ENCODE results near the gene SMIM22.

GRCh38 chr16:4787627-4788482, 7.3 kb upstream of the SMIM22 start, which contains the start of gene SEPTIN12:
- TF ChIP-seq EZH2 (IDR thresholded peaks at IDR 0.05): no peak
- no peak for TF ChIP-seq POLR2AphosphoS5 (IDR thresholded peaks at IDR 0.05; ENCODE audit: borderline replicate concordance, low read depth, low read length)
- no peak for TF ChIP-seq FOXP2 (optimal IDR thresholded peaks at IDR 0.05; ENCODE audit: control extremely low read depth, extremely low read length, insufficient read depth)

All from SK-N-MC (cell line).